Non-pigmented ciliary epithelial cell (primary cell): Measurements from ENCODE around the gene RIPK4.
"Not testable (repeated sequence)": the region's sequence is repeated elsewhere in the genome, so short reads cannot be mapped to it uniquely, and the experiment has no call there.

Experiments used
- DNase-seq: peaks from one replicate; pipeline ENCODE4 v3.0.0-alpha.2; 2010; ENCODE audit warnings: low read depth

RIPK4 gene

GRCh38 chr21:41737651-41738324 is 29.1 kb downstream of the RIPK4 start:
- no peak for DNase-seq

GRCh38 chr21:41736423-41736822 is 30.4 kb downstream of the RIPK4 start:
- DNase-seq = no peak

- DNase-seq = no peak
These were observed 32.7 kb downstream of the RIPK4 start for GRCh38 chr21:41733951-41734689.

GRCh38 chr21:41731081-41731480 is 35.8 kb downstream of the RIPK4 start:
- DNase-seq = no peak

- DNase-seq = no peak
These were observed 36.5 kb downstream of the RIPK4 start for GRCh38 chr21:41730367-41730765.

GRCh38 chr21:41729701-41730366 is 37.0 kb downstream of the RIPK4 start:
- no peak for DNase-seq

- no peak for DNase-seq
These were observed 38.8 kb downstream of the RIPK4 start for GRCh38 chr21:41727784-41728763.

GRCh38 chr21:41726970-41727783 is 39.7 kb downstream of the RIPK4 start:
- no peak for DNase-seq

GRCh38 chr21:41726630-41726969 is 40.3 kb downstream of the RIPK4 start:
- no peak for DNase-seq

- no peak for DNase-seq
These were observed 40.7 kb downstream of the RIPK4 start for GRCh38 chr21:41726058-41726558.

- no peak for DNase-seq
These were observed 41.3 kb downstream of the RIPK4 start for GRCh38 chr21:41725421-41726031.

- DNase-seq = not testable (repeated sequence)
These were observed 43.0 kb downstream of the RIPK4 start for GRCh38 chr21:41723835-41724234.

- no peak for DNase-seq
These were observed 44.5 kb downstream of the RIPK4 start for GRCh38 chr21:41722052-41723018.

GRCh38 chr21:41720250-41720649 is 46.6 kb downstream of the RIPK4 start:
- DNase-seq = no peak

- no peak for DNase-seq
These were observed 47.2 kb downstream of the RIPK4 start for GRCh38 chr21:41719691-41720090.

GRCh38 chr21:41717573-41718330 is 49.1 kb downstream of the RIPK4 start:
- DNase-seq = no peak

- no peak for DNase-seq
These were observed 50.1 kb downstream of the RIPK4 start for GRCh38 chr21:41716751-41717150.

GRCh38 chr21:41715649-41716281 is 51.1 kb downstream of the RIPK4 start:
- DNase-seq = no peak
